Stomach (tissue), 9 donors: ENCODE data around the gene CEP41. TPM values are rescaled to one million over a fixed set of nuclear protein-coding genes. Genes with fewer than 3 reads are reported as not detected.
A peak's percentile ranks its signal among the peaks of the same experiment; 100 is the strongest.

ENCODE experiments used
- DNase-seq, 2 donors: peaks; one replicate each; pipeline versions ENCODE4 v3.0.0 to v3.0.0-alpha.2; 2013 to 2019
- H3K27ac ChIP-seq, 5 donors: fragments of 200-600 bp in 4 of 5; sonication (generic) in 4 of 5; one replicate each; pipeline ENCODE4 v1.5.1; 2013 to 2019; ENCODE audit warnings: mild to moderate bottlenecking in 1 of 5, moderate library complexity in 1 of 5
- H3K27me3 ChIP-seq, 3 donors: fragments of 200-600 bp; sonication (generic); one replicate each; pipeline ENCODE4 v1.5.1; 2017 to 2019; ENCODE audit warnings: mixed run types in 1 of 3
- H3K36me3 ChIP-seq, 4 donors: fragments of 200-600 bp; sonication (generic); 1 replicate in 3 of 4; 2 replicates in 1 of 4; pipeline ENCODE4 v1.5.1; 2016 to 2019
- H3K4me1 ChIP-seq, 4 donors: fragments of 200-600 bp; sonication (generic); one replicate each; pipeline ENCODE4 v1.5.1; 2016 to 2019
- H3K4me3 ChIP-seq, 4 donors: fragments of 200-600 bp; sonication (generic) in 3 of 4; one replicate each; pipeline ENCODE4 v1.5.1; 2016 to 2019; ENCODE audit warnings: mild to moderate bottlenecking in 1 of 4
- H3K9me3 ChIP-seq, 4 donors: fragments of 200-600 bp; sonication (generic); one replicate each; pipeline ENCODE4 v1.5.1; 2016 to 2019
- EP300 ChIP-seq: sonication (generic); formaldehyde crosslinking; IDR thresholded peaks from one replicate; pipeline ENCODE4 v1.6.1; 2017; ENCODE audit warnings: antibody characterized with exemption
- POLR2A ChIP-seq, 4 donors: fragments of 450-650 bp; IDR thresholded peaks; one replicate each; pipeline ENCODE4 v1.6.1; 2016; ENCODE audit warnings: antibody characterized with exemption in 4 of 4, control low read depth in 2 of 4, mild to moderate bottlenecking in 1 of 4, moderate library complexity in 1 of 4
- POLR2AphosphoS5 ChIP-seq, 3 donors: sonication (generic); formaldehyde crosslinking; IDR thresholded peaks; one replicate each; pipeline ENCODE4 v1.6.1; 2016; ENCODE audit warnings: antibody characterized with exemption in 3 of 3
- WGBS, 5 donors: extraction: QIAGEN DNeasy Blood & Tissue Kit in 3 of 5; methylation state at CpG; one replicate each; pipeline versions ENCODE4 v1.1.5 to v1.1.7; 2013 to 2018; 5-methylcytosine and 5-hydroxymethylcytosine counted together
- intact Hi-C: fragments of 100-400 bp; cut with DNase I; formaldehyde crosslinking; loops from one replicate; pipeline ENCODE4 v1.15.1; 2023; ENCODE audit warnings: low total_unique reads
- polyA plus RNA-seq, 3 donors: library from polyadenylated mRNA; stranded (reverse); fragments of 200-250 nt; gene quantifications; one replicate each; pipeline ENCODE4 v1.2.3, GENCODE V29; 2013
- total RNA-seq, 5 donors: library from RNA; depleted of rRNA; stranded (reverse); fragments of >200 nt; gene quantifications; one replicate each; pipeline versions ENCODE4 v1.1.0 to v1.2.3, GENCODE V29; 2014 to 2016
- TF ChIP-seq, protein P1 (sequence below), 7 experiments: fragments of 450-650 bp in 4 of 7; fragments of 200-600 bp in 3 of 7; sonication (generic) in 3 of 7; IDR thresholded peaks; one replicate each; pipeline ENCODE4 v1.5.1; 2016 to 2019; ENCODE audit warnings: antibody characterized with exemption in 7 of 7, control low read depth in 2 of 7, mild to moderate bottlenecking in 1 of 7
- donor health status: healthy with polysubstance abuse.
- donor health status: Bipolar disorder and iron deficiency.
- donor health status: healthy.

Gene CEP41
- total and polyA plus RNA-seq, 8 donors: 0.58 to 6.2 (median 3.0) TPM

DNA sequence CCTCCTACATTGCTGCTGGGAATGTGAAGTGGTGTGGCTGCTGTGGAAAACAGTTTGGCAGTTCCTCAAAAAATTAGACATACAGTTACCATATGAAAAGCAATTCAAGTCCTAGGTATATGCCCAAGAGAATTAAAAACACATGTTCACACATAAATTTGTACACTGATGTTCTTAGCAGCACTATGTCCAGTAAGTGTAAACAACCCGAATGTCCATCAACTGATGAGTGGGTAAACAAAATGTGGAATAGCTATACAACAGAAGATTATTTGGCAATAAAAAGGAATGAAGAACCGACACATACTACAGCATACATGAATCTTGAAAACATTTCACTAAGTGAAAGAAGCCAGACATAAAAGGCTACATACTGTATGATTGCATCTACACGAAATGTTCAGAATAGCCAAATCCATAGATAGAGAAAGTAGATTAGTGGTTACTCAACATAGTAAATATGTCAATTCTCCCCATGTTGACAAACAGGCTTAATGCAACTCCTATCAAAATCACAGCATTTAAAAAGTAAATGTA lies 17.2 kb downstream of the CEP41 start:
- Histone ChIP-seq H3K9me3 (no peaks in the 10 kb centered on the region), H3K4me1 (peaks cover 0 to 20% (median 9%) of the 10 kb centered on the region in 4 donors), H3K36me3 (peaks cover 0 to 4% (median 0%) of the 10 kb centered on the region in 4 donors), H3K27me3 (no peaks in the 10 kb centered on the region), H3K27ac (no peak overlapping the region), H3K4me3 (no peak overlapping the region)
- TF ChIP-seq, protein P1, sequence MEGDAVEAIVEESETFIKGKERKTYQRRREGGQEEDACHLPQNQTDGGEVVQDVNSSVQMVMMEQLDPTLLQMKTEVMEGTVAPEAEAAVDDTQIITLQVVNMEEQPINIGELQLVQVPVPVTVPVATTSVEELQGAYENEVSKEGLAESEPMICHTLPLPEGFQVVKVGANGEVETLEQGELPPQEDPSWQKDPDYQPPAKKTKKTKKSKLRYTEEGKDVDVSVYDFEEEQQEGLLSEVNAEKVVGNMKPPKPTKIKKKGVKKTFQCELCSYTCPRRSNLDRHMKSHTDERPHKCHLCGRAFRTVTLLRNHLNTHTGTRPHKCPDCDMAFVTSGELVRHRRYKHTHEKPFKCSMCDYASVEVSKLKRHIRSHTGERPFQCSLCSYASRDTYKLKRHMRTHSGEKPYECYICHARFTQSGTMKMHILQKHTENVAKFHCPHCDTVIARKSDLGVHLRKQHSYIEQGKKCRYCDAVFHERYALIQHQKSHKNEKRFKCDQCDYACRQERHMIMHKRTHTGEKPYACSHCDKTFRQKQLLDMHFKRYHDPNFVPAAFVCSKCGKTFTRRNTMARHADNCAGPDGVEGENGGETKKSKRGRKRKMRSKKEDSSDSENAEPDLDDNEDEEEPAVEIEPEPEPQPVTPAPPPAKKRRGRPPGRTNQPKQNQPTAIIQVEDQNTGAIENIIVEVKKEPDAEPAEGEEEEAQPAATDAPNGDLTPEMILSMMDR (IDR thresholded peaks at IDR 0.05): no peak
- no peak for TF ChIP-seq POLR2A (IDR thresholded peaks at IDR 0.05)
- WGBS, 5 donors: 84 to 93% (median 87%) methylated on average over 3 of the region's 3 CpGs
- intact Hi-C loops: no loop called here
- DNase-seq: no peak

DNA sequence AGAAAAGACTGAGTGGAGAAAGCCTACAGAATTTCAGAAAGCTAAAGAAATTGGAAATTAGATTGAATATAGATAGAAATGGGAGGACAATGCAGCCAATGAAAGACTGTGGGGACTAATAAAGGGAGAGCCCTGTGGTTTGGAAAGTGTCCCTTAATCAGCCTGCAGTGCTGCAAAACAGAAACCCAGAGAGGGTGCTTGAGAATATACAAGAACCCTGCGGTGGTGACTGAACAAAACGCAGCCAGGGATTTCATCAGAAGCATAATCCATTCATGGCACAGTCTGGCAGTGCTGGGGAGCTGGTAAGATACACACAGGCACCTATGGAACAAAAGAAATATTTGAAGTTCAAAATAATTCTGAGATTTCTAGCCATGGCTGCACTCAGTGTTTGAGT lies 19.1 kb downstream of the CEP41 start:
- TF ChIP-seq, protein P1 (IDR thresholded peaks at IDR 0.05): no peak
- TF ChIP-seq EP300: no peak
- no peak for TF ChIP-seq POLR2A (IDR thresholded peaks at IDR 0.05)
- TF ChIP-seq POLR2AphosphoS5 (IDR thresholded peaks at IDR 0.05): no peak
- WGBS, 5 donors: 12 to 34% (median 25%) methylated on average over 2 of the region's 2 CpGs
- intact Hi-C loops: no loop called here
- H3K9me3 ChIP-seq: no peaks in the 10 kb centered on the region
- peaks cover 0 to 20% (median 9%) of the 10 kb centered on the region in 4 donors for H3K4me1 ChIP-seq
- no peaks in the 10 kb centered on the region for H3K27me3 ChIP-seq
- DNase-seq: peak in 1 of 2 donors; percentile 38
- H3K36me3 ChIP-seq: peaks cover 0 to 3% (median 0%) of the 10 kb centered on the region in 4 donors
- H3K27ac ChIP-seq: no peak overlapping the region
- no peak overlapping the region for H3K4me3 ChIP-seq

DNA sequence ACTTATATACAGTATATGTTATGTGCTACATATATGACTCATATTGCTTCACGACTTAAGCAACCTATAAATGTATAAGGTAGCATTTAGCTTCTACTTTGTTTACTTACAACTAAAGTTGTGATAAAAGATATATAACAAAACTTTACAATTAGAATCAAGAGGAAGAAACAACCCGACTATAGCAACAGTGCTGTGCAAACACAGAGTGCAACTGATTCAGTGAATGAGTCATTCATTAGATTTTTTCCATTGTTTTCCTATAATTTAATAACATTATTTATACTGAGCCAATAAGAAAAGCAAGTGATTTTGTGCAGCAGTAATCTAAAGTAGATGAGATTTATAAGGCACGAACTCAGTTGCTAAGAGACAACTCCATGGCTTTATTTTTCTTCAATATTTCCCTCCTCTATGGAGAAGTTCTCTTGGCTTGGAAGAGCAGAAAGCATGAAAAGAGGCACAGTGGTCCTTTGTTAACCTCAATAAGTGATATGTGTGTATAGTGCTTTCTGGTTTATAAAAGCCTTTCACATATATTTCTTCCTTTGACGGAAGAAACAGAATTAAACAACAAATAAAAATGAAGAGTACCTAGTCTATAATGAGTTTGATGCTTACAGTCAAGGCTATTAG lies 19.8 kb downstream of the CEP41 start:
- Histone ChIP-seq H3K27ac (no peak overlapping the region), H3K4me1 (peaks cover 0 to 20% (median 9%) of the 10 kb centered on the region in 4 donors), H3K4me3 (no peak overlapping the region), H3K9me3 (no peaks in the 10 kb centered on the region), H3K27me3 (no peaks in the 10 kb centered on the region), H3K36me3 (no peaks in the 10 kb centered on the region)
- intact Hi-C loops: no loop called here
- DNase-seq: peak in 1 of 2 donors; percentile 45
- TF ChIP-seq POLR2A (IDR thresholded peaks at IDR 0.05) (no peak), EP300 (no peak)
- TF ChIP-seq, protein P1 (IDR thresholded peaks at IDR 0.05): no peak
- 35 to 57% (median 51%) methylated on average over 4 of the region's 4 CpGs for WGBS, 5 donors

DNA sequence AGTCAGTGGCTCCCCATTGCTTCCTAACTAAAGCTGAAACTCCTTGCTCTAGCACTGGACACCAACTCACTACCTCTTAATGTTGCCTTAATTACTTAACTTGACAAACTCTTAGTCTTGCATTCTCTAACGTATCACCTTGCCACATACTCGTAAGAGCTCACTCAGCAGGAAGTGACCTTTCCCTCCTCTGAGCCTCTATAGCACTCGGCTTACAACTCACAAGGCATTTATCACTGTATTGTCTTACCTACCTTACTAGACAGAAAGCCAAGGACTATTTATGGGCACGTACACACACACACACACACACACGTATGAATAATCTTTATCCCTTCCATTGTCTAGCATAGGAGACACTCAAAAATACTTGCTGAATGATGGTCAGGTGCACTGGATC lies 21.2 kb downstream of the CEP41 start:
- no peaks in the 10 kb centered on the region for H3K27me3 ChIP-seq
- TF ChIP-seq POLR2A (IDR thresholded peaks at IDR 0.05) (no peak), POLR2AphosphoS5 (IDR thresholded peaks at IDR 0.05) (no peak), EP300 (no peak)
- TF ChIP-seq, protein P1 (IDR thresholded peaks at IDR 0.05): no peak
- no peaks in the 10 kb centered on the region for H3K9me3 ChIP-seq
- no peak overlapping the region for H3K27ac ChIP-seq
- DNase-seq: peak in 1 of 2 donors; percentile 69
- peaks cover 0 to 20% (median 9%) of the 10 kb centered on the region in 4 donors for H3K4me1 ChIP-seq
- H3K36me3 ChIP-seq: no peaks in the 10 kb centered on the region
- WGBS, 5 donors: 72 to 82% (median 81%) methylated on average over 5 of the region's 5 CpGs
- intact Hi-C loops: no loop called here
- no peak overlapping the region for H3K4me3 ChIP-seq
